ENCODE results near the gene TKT. TPM values are rescaled to one million over a fixed set of nuclear protein-coding genes. Genes with fewer than 3 reads are reported as not detected.

The TKT gene
- total RNA-seq, 2 donors from 2014 or later = 96.6 to 208 TPM

GRCh38 chr3:53190659-53191058 is 65.2 kb downstream of the TKT start:
- ATAC-seq = no peak
- Histone ChIP-seq H3K4me3 (no peak overlapping the region), H3K36me3 (replicated peaks in 1 of 2; ENCODE audit: insufficient read depth in 1 of 2, low read depth in 2 of 2) (peaks cover 5 to 25% of the 10 kb centered on the region in 2 donors), H3K9me3 (no peaks in the 10 kb centered on the region), H3K27ac (no peak overlapping the region), H3K4me1 (peaks cover 10% of the 10 kb centered on the region), H3K27me3 (no peaks in the 10 kb centered on the region)
- no peak for DNase-seq
- TF ChIP-seq CTCF (IDR thresholded peaks at IDR 0.05) (no peak), POLR2A (IDR thresholded peaks at IDR 0.05) (no peak)
- WGBS, 2 donors = 81 to 96% methylated on average over 3 of the region's 3 CpGs
- intact Hi-C loops (cut with DNase I) = no loop called here

- WGBS, 2 donors = 75 to 96% methylated on average over 2 to 3 of the region's 3 CpGs
- no peak overlapping the region for H3K4me3 ChIP-seq
- peaks cover 5 to 27% of the 10 kb centered on the region in 2 donors for H3K36me3 ChIP-seq (replicated peaks in 1 of 2; ENCODE audit: insufficient read depth in 1 of 2, low read depth in 2 of 2)
- intact Hi-C loops (cut with DNase I) = no loop called here
- no peak overlapping the region for H3K27ac ChIP-seq
- TF ChIP-seq POLR2A (IDR thresholded peaks at IDR 0.05) = no peak
- no peak for TF ChIP-seq CTCF (IDR thresholded peaks at IDR 0.05)
- no peaks in the 10 kb centered on the region for H3K9me3 ChIP-seq
- H3K27me3 ChIP-seq = no peaks in the 10 kb centered on the region
- H3K4me1 ChIP-seq = peaks cover 9% of the 10 kb centered on the region
- ATAC-seq = no peak
- no peak for DNase-seq
Observed at GRCh38 chr3:53189276-53189675, 66.5 kb downstream of the TKT start.

- intact Hi-C loops (cut with DNase I) = no loop called here
- 90 to 97% methylated on average over 9 to 13 of the region's 13 CpGs for WGBS, 2 donors
- H3K36me3 ChIP-seq (replicated peaks in 1 of 2; ENCODE audit: insufficient read depth in 1 of 2, low read depth in 2 of 2) = peaks cover 6 to 28% of the 10 kb centered on the region in 2 donors
Observed at GRCh38 chr3:53188720-53189119, 67.1 kb downstream of the TKT start.

GRCh38 chr3:53188136-53188685 is 67.6 kb downstream of the TKT start:
- Histone ChIP-seq H3K27me3 (no peaks in the 10 kb centered on the region), H3K36me3 (replicated peaks in 1 of 2; ENCODE audit: insufficient read depth in 1 of 2, low read depth in 2 of 2) (peaks cover 11 to 33% of the 10 kb centered on the region in 2 donors), H3K27ac (no peak overlapping the region), H3K4me1 (peaks cover 9% of the 10 kb centered on the region), H3K4me3 (no peak overlapping the region), H3K9me3 (no peaks in the 10 kb centered on the region)
- no peak for DNase-seq
- TF ChIP-seq CTCF (IDR thresholded peaks at IDR 0.05) (no peak), POLR2A (IDR thresholded peaks at IDR 0.05) (no peak)
- WGBS, 2 donors = 84 to 88% methylated on average over 5 of the region's 5 CpGs
- intact Hi-C loops (cut with DNase I) = no loop called here
- no peak for ATAC-seq

More at GRCh38 chr3:53188720-53189119, 67.1 kb downstream of the TKT start:
- ATAC-seq = no peak
- Histone ChIP-seq H3K9me3 (no peaks in the 10 kb centered on the region), H3K27me3 (no peaks in the 10 kb centered on the region), H3K4me1 (peaks cover 9% of the 10 kb centered on the region), H3K27ac (no peak overlapping the region), H3K4me3 (no peak overlapping the region)
- TF ChIP-seq CTCF (IDR thresholded peaks at IDR 0.05) (no peak), POLR2A (IDR thresholded peaks at IDR 0.05) (no peak)
- no peak for DNase-seq

GRCh38 chr3:53187430-53187829 is 68.4 kb downstream of the TKT start:
- Histone ChIP-seq H3K27me3 (no peaks in the 10 kb centered on the region), H3K27ac (no peak overlapping the region), H3K9me3 (no peaks in the 10 kb centered on the region), H3K4me1 (peaks cover 5% of the 10 kb centered on the region), H3K4me3 (no peak overlapping the region), H3K36me3 (replicated peaks in 1 of 2; ENCODE audit: insufficient read depth in 1 of 2, low read depth in 2 of 2) (peaks cover 11 to 33% of the 10 kb centered on the region in 2 donors)
- TF ChIP-seq CTCF (IDR thresholded peaks at IDR 0.05) = no peak
- TF ChIP-seq POLR2A (IDR thresholded peaks at IDR 0.05) = no peak
- intact Hi-C loops (cut with DNase I) = no loop called here
- DNase-seq = no peak
- no peak for ATAC-seq
- 93 to 100% methylated on average over 4 of the region's 4 CpGs for WGBS, 2 donors
